ENCODE data around the gene SYNE4. TPM values are rescaled to one million over a fixed set of nuclear protein-coding genes. Genes with fewer than 3 reads are reported as not detected.
A peak's percentile ranks its signal among the peaks of the same experiment; 100 is the strongest.

Gene SYNE4
- total and polyA plus RNA-seq, 2 of the 13 experiments (the other 11 are each of a cell fraction or from before 2014, with no cell fraction given) = 13.7 to 23.0 TPM

DNA sequence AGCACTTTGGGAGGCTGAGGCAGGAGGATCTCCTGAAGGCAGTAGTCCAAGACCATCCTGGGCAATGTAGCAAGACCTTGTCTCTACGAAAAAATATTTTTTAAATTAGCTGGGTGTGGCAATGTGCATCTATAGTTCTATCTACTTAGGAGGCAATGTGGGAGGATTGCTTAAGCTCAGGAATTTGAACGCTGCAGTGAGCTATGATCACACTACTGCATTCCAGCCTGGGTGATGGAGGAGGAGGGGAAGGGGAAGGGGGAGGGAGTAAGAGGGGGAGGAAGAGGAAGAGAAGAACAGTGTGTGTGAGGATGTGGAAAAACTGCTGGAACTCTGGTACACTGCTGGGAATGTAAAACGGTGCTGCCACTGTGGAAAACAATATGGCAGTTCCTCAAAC is 33.2 kb upstream of the SYNE4 start:
- Histone ChIP-seq H3K4me2 (ENCODE audit: low read depth, low read length) (no peak overlapping the region; the same call in 1 of the 2 replicates), H2AFZ (ENCODE audit: low read length) (no peak overlapping the region), H3K36me3 (replicated peaks in 1 of 2; ENCODE audit: control insufficient read depth in 1 of 2, insufficient read depth in 2 of 2, low read length in 2 of 2) (0 out of 5 replicates have a peak, but pooled peaks cover 0 to 1% of the 10 kb centered on the region in 2 experiments), H4K20me1 (ENCODE audit: insufficient read depth, low read length) (no peaks in the 10 kb centered on the region), H3K79me2 (ENCODE audit: insufficient read depth, low read length) (no peaks in the 10 kb centered on the region), H3K4me3 (replicated peaks in 1 of 3; ENCODE audit: insufficient read depth in 1 of 3, low read depth in 2 of 3, low read length in 3 of 3) (no peak overlapping the region), H3K9me3 (ENCODE audit: low read length) (no peaks in the 10 kb centered on the region), H3K9ac (ENCODE audit: insufficient read depth, low read depth, low read length) (no peak overlapping the region), H3K4me1 (ENCODE audit: insufficient read depth, low read length) (peaks cover 24% of the 10 kb centered on the region), H3K27me3 (ENCODE audit: control insufficient read depth in 1 of 2, insufficient read depth in 2 of 2, low read length in 2 of 2) (no peaks in the 10 kb centered on the region), H3K27ac (ENCODE audit: extremely low read length, insufficient read depth, low read length) (peak overlapping the region; percentile 36)
- ATAC-seq (peak; percentile 94), FAIRE-seq (peak; percentile 97), DNase-seq (ENCODE audit: low spot score) (peak; percentile 87)
- no TSS peak for BruUV-seq (replicated peaks)
- ChIA-PET CTCF (ENCODE audit: low intra/inter-chr PET ratio, low total read pairs) (no interaction called here), POLR2A (interaction anchor here (0.6 to 1.5 kb wide), 6 partner anchors 12 to 86 kb away, joined by 3 to 18 read pairs (median 4); partner anchors contain the start of genes ALKBH6, POLR2I, SYNE4 and THAP8)
- in situ Hi-C loops (cut with HindIII; ENCODE audit: extremely low pct_ligation_motif_present, low pct_unique_long_range_greater_than_20kb) = no loop called here
- intact Hi-C loops (cut with micrococcal nuclease; ENCODE audit: unreplicated experiment) = loop anchor here (2.0 kb wide), 1 partner anchor 33 kb away; the partner anchor contains the start of gene SYNE4
- WGBS (ENCODE audit: low lambda C conversion rate) = 4% methylated on average over 3 of the region's 3 CpGs
- TF ChIP-seq RFXANK (CRISPR knock-in tag; IDR thresholded peaks at IDR 0.05) (no peak), EEA1 (CRISPR knock-in tag; IDR thresholded peaks at IDR 0.05; ENCODE audit: borderline replicate concordance) (no peak), ZNF382 (CRISPR knock-in tag; IDR thresholded peaks at IDR 0.05; ENCODE audit: borderline replicate concordance) (no peak), ZNF253 (CRISPR knock-in tag; IDR thresholded peaks at IDR 0.05; ENCODE audit: borderline replicate concordance) (no peak), KDM6A (CRISPR knock-in tag; IDR thresholded peaks at IDR 0.05; ENCODE audit: low read depth) (0 out of 2 replicates have a peak, but pooled peaks have one; percentile 39), NR2C2 (CRISPR knock-in tag; IDR thresholded peaks at IDR 0.05; ENCODE audit: borderline replicate concordance) (no peak), EHMT2 (IDR thresholded peaks at IDR 0.05; ENCODE audit: borderline replicate concordance, low read depth, low read length) (no peak), ZNF333 (CRISPR knock-in tag; IDR thresholded peaks at IDR 0.05; ENCODE audit: borderline replicate concordance) (no peak), NR2F6 (IDR thresholded peaks at IDR 0.05) (no peak), NR2F6 (CRISPR knock-in tag; IDR thresholded peaks at IDR 0.05) (no peak), KDM1A (CRISPR knock-in tag; IDR thresholded peaks at IDR 0.05) (no peak), ZNF652 (CRISPR knock-in tag; IDR thresholded peaks at IDR 0.05; ENCODE audit: borderline replicate concordance, low read depth) (no peak), HMG20A (CRISPR knock-in tag; IDR thresholded peaks at IDR 0.05; ENCODE audit: borderline replicate concordance) (no peak), ZNF761 (CRISPR knock-in tag; conservative IDR thresholded peaks at IDR 0.05) (no peak), RFX1 (IDR thresholded peaks at IDR 0.05) (no peak), ZNF749 (CRISPR knock-in tag; IDR thresholded peaks at IDR 0.05; ENCODE audit: borderline replicate concordance) (no peak), ATF3 (CRISPR knock-in tag; IDR thresholded peaks at IDR 0.05) (no peak), GATAD1 (CRISPR knock-in tag; IDR thresholded peaks at IDR 0.05) (no peak), NCOA1 (CRISPR knock-in tag; IDR thresholded peaks at IDR 0.05) (no peak), ZNF777 (CRISPR knock-in tag; IDR thresholded peaks at IDR 0.05) (no peak)
- TF ChIP-seq, protein P1, sequence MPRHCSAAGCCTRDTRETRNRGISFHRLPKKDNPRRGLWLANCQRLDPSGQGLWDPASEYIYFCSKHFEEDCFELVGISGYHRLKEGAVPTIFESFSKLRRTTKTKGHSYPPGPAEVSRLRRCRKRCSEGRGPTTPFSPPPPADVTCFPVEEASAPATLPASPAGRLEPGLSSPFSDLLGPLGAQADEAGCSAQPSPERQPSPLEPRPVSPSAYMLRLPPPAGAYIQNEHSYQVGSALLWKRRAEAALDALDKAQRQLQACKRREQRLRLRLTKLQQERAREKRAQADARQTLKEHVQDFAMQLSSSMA (CRISPR knock-in tag; IDR thresholded peaks at IDR 0.05) = no peak
- TF ChIP-seq, protein P2, sequence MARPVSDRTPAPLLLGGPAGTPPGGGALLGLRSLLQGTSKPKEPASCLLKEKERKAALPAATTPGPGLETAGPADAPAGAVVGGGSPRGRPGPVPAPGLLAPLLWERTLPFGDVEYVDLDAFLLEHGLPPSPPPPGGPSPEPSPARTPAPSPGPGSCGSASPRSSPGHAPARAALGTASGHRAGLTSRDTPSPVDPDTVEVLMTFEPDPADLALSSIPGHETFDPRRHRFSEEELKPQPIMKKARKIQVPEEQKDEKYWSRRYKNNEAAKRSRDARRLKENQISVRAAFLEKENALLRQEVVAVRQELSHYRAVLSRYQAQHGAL (CRISPR knock-in tag; IDR thresholded peaks at IDR 0.05; ENCODE audit: not compliant biosample characterization) = no peak
- TF ChIP-seq, protein P3, sequence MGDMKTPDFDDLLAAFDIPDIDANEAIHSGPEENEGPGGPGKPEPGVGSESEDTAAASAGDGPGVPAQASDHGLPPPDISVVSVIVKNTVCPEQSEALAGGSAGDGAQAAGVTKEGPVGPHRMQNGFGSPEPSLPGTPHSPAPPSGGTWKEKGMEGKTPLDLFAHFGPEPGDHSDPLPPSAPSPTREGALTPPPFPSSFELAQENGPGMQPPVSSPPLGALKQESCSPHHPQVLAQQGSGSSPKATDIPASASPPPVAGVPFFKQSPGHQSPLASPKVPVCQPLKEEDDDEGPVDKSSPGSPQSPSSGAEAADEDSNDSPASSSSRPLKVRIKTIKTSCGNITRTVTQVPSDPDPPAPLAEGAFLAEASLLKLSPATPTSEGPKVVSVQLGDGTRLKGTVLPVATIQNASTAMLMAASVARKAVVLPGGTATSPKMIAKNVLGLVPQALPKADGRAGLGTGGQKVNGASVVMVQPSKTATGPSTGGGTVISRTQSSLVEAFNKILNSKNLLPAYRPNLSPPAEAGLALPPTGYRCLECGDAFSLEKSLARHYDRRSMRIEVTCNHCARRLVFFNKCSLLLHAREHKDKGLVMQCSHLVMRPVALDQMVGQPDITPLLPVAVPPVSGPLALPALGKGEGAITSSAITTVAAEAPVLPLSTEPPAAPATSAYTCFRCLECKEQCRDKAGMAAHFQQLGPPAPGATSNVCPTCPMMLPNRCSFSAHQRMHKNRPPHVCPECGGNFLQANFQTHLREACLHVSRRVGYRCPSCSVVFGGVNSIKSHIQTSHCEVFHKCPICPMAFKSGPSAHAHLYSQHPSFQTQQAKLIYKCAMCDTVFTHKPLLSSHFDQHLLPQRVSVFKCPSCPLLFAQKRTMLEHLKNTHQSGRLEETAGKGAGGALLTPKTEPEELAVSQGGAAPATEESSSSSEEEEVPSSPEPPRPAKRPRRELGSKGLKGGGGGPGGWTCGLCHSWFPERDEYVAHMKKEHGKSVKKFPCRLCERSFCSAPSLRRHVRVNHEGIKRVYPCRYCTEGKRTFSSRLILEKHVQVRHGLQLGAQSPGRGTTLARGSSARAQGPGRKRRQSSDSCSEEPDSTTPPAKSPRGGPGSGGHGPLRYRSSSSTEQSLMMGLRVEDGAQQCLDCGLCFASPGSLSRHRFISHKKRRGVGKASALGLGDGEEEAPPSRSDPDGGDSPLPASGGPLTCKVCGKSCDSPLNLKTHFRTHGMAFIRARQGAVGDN (CRISPR knock-in tag; IDR thresholded peaks at IDR 0.05) = no peak

Measured in HepG2 (cell line).